ENCODE data around the gene RPL9. TPM values are rescaled to one million over a fixed set of nuclear protein-coding genes. Genes with fewer than 3 reads are reported as not detected.
A peak's percentile ranks its signal among the peaks of the same experiment; 100 is the strongest.

RPL9 gene
- total and polyA plus RNA-seq, 2 of the 13 experiments (the other 11 are each of a cell fraction or from before 2014, with no cell fraction given) = 993 to 2,148 TPM

DNA sequence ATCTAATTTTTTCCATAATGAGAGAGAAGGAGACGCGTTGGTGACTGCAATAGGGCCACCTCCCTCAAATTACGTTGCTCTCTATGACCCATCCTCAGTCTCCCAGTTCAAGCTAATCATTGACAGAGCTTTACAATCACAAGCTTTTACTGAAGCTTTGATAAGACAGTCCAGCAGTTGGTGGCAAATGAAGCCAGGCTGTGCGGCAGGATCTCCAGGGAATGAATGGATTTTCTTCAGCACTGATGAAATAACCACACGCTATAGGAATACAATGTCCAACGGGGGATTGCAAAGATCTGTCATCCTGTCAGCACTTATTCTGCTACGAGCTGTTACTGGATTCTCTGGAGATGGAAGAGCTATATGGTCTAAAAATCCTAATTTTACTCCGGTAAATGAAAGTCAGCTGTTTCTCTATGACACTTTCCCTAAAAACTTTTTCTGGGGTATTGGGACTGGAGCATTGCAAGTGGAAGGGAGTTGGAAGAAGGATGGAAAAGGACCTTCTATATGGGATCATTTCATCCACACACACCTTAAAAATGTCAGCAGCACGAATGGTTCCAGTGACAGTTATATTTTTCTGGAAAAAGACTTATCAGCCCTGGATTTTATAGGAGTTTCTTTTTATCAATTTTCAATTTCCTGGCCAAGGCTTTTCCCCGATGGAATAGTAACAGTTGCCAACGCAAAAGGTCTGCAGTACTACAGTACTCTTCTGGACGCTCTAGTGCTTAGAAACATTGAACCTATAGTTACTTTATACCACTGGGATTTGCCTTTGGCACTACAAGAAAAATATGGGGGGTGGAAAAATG lies 51.7 kb downstream of the RPL9 start, which contains the start of gene KLB (continued):
- TF ChIP-seq, protein P1, sequence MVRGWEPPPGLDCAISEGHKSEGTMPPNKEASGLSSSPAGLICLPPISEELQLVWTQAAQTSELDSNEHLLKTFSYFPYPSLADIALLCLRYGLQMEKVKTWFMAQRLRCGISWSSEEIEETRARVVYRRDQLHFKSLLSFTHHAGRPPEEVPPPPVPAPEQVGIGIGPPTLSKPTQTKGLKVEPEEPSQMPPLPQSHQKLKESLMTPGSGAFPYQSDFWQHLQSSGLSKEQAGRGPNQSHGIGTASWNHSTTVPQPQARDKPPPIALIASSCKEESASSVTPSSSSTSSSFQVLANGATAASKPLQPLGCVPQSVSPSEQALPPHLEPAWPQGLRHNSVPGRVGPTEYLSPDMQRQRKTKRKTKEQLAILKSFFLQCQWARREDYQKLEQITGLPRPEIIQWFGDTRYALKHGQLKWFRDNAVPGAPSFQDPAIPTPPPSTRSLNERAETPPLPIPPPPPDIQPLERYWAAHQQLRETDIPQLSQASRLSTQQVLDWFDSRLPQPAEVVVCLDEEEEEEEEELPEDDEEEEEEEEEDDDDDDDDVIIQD (CRISPR knock-in tag; IDR thresholded peaks at IDR 0.05; ENCODE audit: low read depth) = peak; percentile 85
- TF ChIP-seq ZNF510 (CRISPR knock-in tag; IDR thresholded peaks at IDR 0.05; ENCODE audit: low read depth) = no peak
- peak; percentile 18; the same call in 1 of the 2 replicates for TF ChIP-seq PHF8 (CRISPR knock-in tag; IDR thresholded peaks at IDR 0.05)
- no peak for TF ChIP-seq SUZ12 (IDR thresholded peaks at IDR 0.05; ENCODE audit: low read depth, low read length)
- TF ChIP-seq, protein P2, sequence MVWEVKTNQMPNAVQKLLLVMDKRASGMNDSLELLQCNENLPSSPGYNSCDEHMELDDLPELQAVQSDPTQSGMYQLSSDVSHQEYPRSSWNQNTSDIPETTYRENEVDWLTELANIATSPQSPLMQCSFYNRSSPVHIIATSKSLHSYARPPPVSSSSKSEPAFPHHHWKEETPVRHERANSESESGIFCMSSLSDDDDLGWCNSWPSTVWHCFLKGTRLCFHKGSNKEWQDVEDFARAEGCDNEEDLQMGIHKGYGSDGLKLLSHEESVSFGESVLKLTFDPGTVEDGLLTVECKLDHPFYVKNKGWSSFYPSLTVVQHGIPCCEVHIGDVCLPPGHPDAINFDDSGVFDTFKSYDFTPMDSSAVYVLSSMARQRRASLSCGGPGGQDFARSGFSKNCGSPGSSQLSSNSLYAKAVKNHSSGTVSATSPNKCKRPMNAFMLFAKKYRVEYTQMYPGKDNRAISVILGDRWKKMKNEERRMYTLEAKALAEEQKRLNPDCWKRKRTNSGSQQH (CRISPR knock-in tag; IDR thresholded peaks at IDR 0.05; ENCODE audit: low read depth) = peak; percentile 83; the same call in 1 of the 2 replicates
- TF ChIP-seq, protein P3, sequence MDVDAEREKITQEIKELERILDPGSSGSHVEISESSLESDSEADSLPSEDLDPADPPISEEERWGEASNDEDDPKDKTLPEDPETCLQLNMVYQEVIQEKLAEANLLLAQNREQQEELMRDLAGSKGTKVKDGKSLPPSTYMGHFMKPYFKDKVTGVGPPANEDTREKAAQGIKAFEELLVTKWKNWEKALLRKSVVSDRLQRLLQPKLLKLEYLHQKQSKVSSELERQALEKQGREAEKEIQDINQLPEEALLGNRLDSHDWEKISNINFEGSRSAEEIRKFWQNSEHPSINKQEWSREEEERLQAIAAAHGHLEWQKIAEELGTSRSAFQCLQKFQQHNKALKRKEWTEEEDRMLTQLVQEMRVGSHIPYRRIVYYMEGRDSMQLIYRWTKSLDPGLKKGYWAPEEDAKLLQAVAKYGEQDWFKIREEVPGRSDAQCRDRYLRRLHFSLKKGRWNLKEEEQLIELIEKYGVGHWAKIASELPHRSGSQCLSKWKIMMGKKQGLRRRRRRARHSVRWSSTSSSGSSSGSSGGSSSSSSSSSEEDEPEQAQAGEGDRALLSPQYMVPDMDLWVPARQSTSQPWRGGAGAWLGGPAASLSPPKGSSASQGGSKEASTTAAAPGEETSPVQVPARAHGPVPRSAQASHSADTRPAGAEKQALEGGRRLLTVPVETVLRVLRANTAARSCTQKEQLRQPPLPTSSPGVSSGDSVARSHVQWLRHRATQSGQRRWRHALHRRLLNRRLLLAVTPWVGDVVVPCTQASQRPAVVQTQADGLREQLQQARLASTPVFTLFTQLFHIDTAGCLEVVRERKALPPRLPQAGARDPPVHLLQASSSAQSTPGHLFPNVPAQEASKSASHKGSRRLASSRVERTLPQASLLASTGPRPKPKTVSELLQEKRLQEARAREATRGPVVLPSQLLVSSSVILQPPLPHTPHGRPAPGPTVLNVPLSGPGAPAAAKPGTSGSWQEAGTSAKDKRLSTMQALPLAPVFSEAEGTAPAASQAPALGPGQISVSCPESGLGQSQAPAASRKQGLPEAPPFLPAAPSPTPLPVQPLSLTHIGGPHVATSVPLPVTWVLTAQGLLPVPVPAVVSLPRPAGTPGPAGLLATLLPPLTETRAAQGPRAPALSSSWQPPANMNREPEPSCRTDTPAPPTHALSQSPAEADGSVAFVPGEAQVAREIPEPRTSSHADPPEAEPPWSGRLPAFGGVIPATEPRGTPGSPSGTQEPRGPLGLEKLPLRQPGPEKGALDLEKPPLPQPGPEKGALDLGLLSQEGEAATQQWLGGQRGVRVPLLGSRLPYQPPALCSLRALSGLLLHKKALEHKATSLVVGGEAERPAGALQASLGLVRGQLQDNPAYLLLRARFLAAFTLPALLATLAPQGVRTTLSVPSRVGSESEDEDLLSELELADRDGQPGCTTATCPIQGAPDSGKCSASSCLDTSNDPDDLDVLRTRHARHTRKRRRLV (CRISPR knock-in tag; IDR thresholded peaks at IDR 0.05) = 0 out of 2 replicates have a peak, but pooled peaks have one; percentile 42
- no peak for TF ChIP-seq SOX13 (IDR thresholded peaks at IDR 0.05)
- peak in 1 of 2 experiments; percentile 66; a peak in 1 of 4 replicates for TF ChIP-seq SOX13 (CRISPR knock-in tag; conservative IDR thresholded peaks at IDR 0.05 in 1 of 2, IDR thresholded peaks at IDR 0.05 in 1 of 2)
- TF ChIP-seq ZNF382 (CRISPR knock-in tag; IDR thresholded peaks at IDR 0.05; ENCODE audit: borderline replicate concordance) = no peak
- 0 out of 2 replicates have a peak, but pooled peaks have one; percentile 40 for TF ChIP-seq KDM3A (CRISPR knock-in tag; IDR thresholded peaks at IDR 0.05; ENCODE audit: low read depth)
- TF ChIP-seq, protein P4, sequence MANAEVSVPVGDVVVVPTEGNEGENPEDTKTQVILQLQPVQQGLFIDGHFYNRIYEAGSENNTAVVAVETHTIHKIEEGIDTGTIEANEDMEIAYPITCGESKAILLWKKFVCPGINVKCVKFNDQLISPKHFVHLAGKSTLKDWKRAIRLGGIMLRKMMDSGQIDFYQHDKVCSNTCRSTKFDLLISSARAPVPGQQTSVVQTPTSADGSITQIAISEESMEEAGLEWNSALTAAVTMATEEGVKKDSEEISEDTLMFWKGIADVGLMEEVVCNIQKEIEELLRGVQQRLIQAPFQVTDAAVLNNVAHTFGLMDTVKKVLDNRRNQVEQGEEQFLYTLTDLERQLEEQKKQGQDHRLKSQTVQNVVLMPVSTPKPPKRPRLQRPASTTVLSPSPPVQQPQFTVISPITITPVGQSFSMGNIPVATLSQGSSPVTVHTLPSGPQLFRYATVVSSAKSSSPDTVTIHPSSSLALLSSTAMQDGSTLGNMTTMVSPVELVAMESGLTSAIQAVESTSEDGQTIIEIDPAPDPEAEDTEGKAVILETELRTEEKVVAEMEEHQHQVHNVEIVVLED (CRISPR knock-in tag; IDR thresholded peaks at IDR 0.05; ENCODE audit: borderline replicate concordance) = peak; percentile 37; the same call in 1 of the 2 replicates
- no peak for TF ChIP-seq NR3C1 (CRISPR knock-in tag; IDR thresholded peaks at IDR 0.05)
- 0 out of 2 replicates have a peak, but pooled peaks have one; percentile 43 for TF ChIP-seq HOXD1 (CRISPR knock-in tag; IDR thresholded peaks at IDR 0.05)
- TF ChIP-seq HDAC2 (CRISPR knock-in tag; IDR thresholded peaks at IDR 0.05) = peak; percentile 81
- peak; percentile 62 for TF ChIP-seq GFI1 (CRISPR knock-in tag; IDR thresholded peaks at IDR 0.05; ENCODE audit: borderline replicate concordance)

Measured in HepG2 (cell line).